RKO (cell line): Measurements from ENCODE around the gene PKD2.

Experiments used
- DNase-seq: peaks from one replicate; pipeline ENCODE4 v3.0.0-alpha.2; 2016; ENCODE audit warnings: low spot score

PKD2 gene

GRCh38 chr4:88027611-88028608, 20.5 kb downstream of the PKD2 start:
- DNase-seq: no peak

GRCh38 chr4:88028946-88029345, 21.5 kb downstream of the PKD2 start:
- no peak for DNase-seq

DNA sequence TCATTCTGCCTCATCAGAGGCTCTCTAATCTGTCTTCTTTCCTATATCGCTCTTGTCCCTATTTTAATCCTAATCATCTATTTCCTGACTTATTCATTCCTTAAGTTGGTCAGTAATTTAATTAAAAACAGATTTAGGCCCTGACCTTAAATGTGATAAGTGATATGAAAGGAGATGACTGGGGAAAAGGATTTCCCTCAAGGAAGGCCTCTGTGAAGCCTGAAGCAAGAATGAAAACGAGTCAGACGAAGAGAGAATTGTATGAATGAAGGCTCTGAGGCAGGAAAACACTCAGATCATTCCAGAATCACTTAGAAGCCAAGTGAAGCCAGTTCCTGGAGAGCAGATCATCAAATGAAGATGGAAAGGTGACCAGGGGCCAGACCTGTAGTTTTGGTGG, 22.1 kb downstream of the PKD2 start:
- DNase-seq: no peak

- DNase-seq: no peak
These were observed 23.3 kb downstream of the PKD2 start for GRCh38 chr4:88030565-88031310.

DNA sequence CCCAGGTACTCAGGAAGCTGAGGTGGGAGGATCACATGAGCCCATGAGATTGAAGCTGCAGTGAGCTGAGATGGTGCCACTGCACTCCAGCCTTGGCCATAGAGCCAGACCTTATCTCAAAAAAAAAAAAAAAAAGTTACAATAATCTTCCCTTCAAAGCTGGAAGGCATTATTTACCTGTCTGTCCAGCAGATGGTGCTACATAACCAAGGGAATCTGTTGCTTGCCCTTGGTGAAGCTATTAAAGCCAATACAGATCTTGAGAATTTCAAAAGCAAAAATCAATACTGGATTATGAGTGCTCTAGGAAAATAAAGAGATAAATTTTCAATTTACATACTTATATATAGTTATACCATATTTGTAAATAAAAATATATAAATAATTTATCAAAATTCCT, 25.9 kb downstream of the PKD2 start:
- peak; percentile 68 for DNase-seq

DNA sequence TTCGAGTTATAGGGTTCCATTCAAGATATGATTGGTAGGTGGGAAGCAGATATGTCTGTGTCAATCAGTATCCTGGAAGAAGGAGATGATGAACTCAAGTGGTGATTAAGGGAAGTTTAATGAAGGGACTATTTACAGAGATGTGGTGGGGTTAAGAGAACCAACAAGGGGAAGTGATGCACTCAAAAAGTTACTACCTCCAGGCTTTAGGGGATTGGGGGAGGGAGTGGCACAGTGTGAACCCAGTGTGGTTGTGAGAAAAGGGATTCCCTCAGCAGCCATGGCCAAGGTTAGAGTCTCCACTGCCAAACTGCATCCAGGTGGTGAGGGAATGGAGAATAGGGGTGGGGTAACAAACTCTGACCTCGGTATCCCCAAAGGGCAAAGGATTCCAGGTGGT, 27.9 kb downstream of the PKD2 start:
- no peak for DNase-seq

GRCh38 chr4:88037447-88037846, 30.0 kb downstream of the PKD2 start:
- DNase-seq: no peak

- DNase-seq: no peak
These were observed 30.5 kb downstream of the PKD2 start for GRCh38 chr4:88037936-88038335.

DNA sequence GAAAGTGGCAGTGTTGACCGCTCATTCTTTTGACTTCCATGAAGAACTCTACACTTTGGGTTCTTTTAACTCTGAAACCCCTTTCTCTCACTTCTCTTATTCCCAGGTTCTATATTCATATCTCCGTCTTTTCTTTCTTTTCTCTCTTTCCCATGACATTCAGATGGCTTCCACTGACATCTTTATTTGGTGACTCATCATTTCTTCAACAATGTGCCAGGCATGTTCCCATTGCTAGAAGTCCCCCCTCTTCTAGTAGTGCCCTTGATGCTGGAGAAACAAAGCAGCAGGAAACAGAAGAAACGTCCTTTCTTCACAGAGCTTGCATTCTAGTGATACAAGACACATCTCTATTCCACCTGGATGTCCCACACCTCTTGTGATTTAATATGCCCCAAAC, 33.3 kb downstream of the PKD2 start:
- no peak for DNase-seq

DNA sequence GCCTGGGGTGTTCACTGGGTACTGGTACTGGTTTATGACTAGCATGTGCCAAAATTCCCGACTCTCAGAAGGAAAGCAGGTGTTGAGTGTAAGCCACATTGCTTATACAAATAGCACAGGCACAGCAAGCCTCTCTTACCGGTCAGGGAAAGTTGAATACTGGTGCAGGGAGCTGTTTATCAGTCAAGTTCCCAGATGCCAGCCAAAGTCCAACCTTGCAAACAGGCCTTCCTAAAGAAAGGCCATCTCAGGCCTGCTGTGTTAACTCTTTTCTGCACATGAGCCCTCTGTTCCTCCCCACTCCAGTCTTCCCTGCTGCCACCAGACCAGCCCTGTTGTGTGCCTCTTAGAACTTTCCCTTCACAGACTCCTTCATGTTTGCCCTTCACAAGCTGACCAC, 34.2 kb downstream of the PKD2 start:
- DNase-seq: no peak

DNA sequence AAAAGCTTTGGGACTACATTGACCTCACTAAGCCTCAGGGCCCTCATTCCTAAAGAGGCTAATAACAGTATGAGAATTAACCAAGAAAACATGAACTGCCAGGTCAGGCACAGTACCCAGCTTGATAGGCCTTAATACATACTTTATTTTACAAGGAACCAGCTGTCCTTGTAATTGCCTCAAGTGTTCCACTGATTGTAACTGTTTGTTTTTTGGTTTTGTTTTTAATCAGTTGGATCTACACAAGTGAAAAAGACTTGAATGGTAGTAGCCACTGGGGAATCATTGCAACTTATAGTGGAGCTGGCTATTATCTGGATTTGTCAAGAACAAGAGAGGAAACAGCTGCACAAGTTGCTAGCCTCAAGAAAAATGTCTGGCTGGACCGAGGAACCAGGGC, 35.6 kb downstream of the PKD2 start:
- DNase-seq: no peak

GRCh38 chr4:88043586-88044340, 36.3 kb downstream of the PKD2 start:
- DNase-seq: no peak

DNA sequence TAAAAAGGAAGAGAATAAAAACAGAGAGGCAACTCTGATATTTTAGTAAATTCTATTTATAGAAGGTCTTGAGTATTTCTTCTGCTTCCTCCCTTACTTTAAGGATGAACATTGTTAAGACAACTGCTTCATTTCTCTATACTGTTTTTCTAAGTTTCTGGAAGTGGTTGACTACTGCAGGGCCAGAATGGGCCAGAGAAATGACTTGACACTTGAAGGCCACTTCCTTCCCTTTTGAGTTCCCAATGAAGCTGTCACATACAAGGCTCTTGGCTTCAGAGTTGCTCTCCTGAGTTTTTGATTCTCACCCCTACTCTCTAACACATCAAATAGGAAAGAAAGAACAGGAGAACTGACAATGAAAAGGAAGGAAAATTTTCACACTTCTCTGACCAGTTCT, 37.6 kb downstream of the PKD2 start:
- no peak for DNase-seq

DNA sequence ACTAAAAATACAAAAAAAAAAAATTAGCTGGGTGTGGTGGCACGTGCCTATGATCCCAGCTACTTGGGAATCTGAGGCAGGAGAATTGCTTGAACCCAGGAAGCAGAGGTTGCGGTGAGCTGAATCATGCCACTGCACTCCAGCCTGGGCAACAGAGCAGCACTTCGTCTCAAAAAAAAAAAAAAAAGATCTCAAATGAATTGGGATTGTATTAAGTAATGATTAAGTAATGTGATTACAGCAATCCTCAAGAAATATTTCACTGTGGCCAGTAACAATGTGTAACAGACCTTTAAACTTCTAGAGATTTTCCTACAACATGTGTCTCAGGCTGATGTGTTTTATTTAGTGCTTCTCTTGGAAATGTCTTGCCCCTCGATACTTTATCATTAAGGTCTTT, 46.8 kb downstream of the PKD2 start:
- no peak for DNase-seq

- peak; percentile 62 for DNase-seq
These were observed 47.5 kb downstream of the PKD2 start for GRCh38 chr4:88054901-88055300.

- no peak for DNase-seq
These were observed 50.9 kb downstream of the PKD2 start for GRCh38 chr4:88058295-88058694.

GRCh38 chr4:88059766-88060165, 52.3 kb downstream of the PKD2 start:
- DNase-seq: no peak

DNA sequence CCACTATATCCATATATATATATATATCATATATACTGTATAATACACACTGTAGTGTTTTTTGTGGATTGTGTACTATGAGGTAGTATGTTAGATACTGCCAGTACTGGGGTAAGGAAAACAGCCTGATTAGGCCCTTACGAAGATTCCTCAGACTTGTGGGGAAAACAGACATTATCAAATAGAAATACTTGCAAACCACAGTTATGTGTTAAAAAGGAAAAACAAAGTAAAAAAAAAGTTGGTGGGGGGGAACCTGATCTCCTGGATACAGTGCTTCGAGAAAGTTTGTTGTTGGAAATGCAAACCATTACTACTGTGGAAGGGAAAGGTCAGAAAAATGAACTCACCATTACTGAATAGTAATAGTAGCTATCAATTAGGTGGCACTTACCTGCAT, 53.0 kb downstream of the PKD2 start:
- DNase-seq: no peak

GRCh38 chr4:88062311-88062710, 54.9 kb downstream of the PKD2 start:
- DNase-seq: no peak

DNA sequence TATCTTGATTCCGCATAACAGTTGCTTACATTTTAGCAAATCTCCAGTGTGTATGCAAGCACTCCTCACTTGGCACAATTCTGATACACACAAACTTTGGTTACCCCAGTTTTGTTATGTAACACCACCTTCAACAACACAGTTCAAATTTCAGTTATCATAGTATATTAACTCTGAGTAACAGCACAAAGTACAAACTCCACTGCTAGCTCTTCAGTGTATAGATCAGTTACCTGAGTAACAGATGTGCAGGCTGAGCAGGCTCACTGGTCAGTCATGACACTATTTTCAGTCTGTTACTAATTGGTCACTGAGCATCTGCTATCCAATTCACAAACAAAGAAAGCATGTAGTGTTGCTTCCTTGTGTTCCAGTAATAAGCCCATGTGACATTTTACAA, 55.4 kb downstream of the PKD2 start:
- DNase-seq: no peak

DNA sequence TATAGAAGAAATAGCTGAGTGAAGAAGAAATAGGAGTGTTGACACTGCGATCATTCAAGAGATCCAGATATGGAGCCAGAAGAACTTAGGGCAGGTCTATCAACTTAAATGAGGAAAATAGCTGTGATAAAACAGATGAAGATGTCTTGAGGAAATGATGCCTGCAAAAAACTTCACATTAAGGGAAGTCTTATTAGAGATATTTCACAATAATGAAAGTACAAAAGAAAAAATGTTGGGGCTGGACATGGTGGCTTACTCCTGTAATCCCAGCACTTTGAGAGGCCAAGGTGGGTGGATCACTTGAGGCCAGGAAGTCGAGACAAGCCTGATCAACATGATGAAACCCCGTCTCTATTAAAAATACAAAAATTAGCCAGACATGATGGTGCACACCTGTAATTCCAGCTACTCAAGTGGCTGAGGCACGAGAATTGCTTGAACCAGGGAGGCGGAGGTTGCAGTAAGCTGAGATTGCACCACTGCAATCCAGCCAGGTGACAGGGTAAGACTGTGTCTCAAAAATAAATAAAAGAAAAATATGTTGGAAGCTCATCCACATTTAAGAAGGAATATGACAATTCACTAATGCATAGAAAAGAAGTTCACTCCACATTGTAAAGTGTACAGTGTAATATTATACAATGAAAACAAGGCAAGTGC, 56.3 kb downstream of the PKD2 start:
- no peak for DNase-seq

GRCh38 chr4:88064410-88064809, 57.0 kb downstream of the PKD2 start:
- no peak for DNase-seq
